Peyer's patch (tissue), 4 donors: ENCODE results near the gene PIEZO2.

Source experiments
- CTCF ChIP-seq, 6 experiments: fragments of 450-650 bp in 4 of 6; fragments of 200-600 bp in 2 of 6; sonication (generic) in 1 of 6; IDR thresholded peaks; one replicate each; pipeline ENCODE4 v1.5.1; 2017 to 2019; ENCODE audit warnings: antibody characterized with exemption in 6 of 6, mild to moderate bottlenecking in 3 of 6, moderate library complexity in 1 of 6
- POLR2A ChIP-seq, 2 donors: fragments of 450-650 bp; IDR thresholded peaks; one replicate each; pipeline ENCODE4 v1.5.1; 2017; ENCODE audit warnings: antibody characterized with exemption in 2 of 2, mild to moderate bottlenecking in 2 of 2, moderate library complexity in 2 of 2

GRCh38 chr18:10948421-10948820, 200.9 kb downstream of the PIEZO2 start:
- TF ChIP-seq CTCF (IDR thresholded peaks at IDR 0.05) (no peak), POLR2A (IDR thresholded peaks at IDR 0.05) (no peak)
